Frontal cortex (tissue), 4 donors: ENCODE results near the gene LBH. TPM values are rescaled to one million over a fixed set of nuclear protein-coding genes. Genes with fewer than 3 reads are reported as not detected.

Experiments used
- DNase-seq, 2 donors: peaks; one replicate each; pipeline ENCODE4 v3.0.0; 2012; ENCODE audit warnings: low spot score in 2 of 2
- FAIRE-seq: peaks from 2 replicates; lab custom pipeline; 2012; peaks lifted over from hg19 to GRCh38; lab: Jason Lieb, UNC
- small RNA-seq: library from RNA; depleted of rRNA; stranded (forward); fragments of <200 nt; gene quantifications from one replicate; pipeline ENCODE3, GENCODE V24; 2014
- total RNA-seq: library from RNA; depleted of rRNA; stranded (reverse); fragments of >200 nt; gene quantifications from one replicate; pipeline ENCODE4 v1.2.3, GENCODE V29; 2014
- donor health status: control.
- donor health status: control.
- donor health status: control.

Gene LBH
- total RNA-seq, 1 donor from 2014 or later, result 68.9 TPM

- FAIRE-seq (no peak), DNase-seq (no peak)
These were observed 62.1 kb downstream of the LBH start for GRCh38 chr2:30293303-30293921.

DNA sequence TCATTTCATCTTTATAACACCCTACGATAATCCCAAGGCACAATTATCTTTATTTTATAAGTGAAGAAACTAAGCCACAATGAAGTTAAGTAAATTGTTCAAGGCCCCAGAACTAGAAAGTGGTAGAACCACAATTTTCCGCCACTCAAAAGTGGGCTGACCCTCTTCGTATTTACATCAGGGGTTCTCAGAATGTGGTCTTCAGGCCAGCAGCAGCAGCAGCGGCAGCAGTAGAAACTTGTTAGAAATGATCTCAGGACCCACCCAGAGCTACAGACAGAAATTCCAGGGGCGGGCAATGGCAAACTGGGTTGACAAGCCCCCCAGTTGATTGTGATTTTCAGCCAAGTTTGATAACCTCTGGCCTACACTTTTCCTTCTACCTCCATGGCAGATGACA lies 62.8 kb downstream of the LBH start:
- no peak for DNase-seq
- FAIRE-seq, result no peak

- FAIRE-seq (no peak), DNase-seq (no peak)
These were observed 65.2 kb downstream of the LBH start for GRCh38 chr2:30296496-30296895.

DNA sequence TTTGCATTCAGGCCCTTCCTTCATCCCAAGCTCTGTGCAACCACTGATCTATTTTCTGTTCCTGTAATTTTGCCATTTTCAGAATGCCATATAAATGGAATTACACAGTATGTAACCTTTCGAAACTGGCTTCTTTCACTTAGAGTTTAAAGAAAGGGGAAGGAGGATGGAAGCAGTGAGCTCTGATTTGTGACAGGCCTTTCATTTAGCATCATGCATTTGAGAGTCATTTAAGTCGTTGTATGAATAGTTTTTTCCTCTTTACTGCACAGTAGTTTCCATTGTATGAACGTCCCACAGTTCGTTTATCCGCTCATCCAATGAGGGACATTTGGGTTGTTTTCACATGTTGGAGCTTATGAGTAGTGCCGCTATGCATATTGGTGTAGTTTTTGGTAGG lies 67.0 kb downstream of the LBH start:
- no peak for FAIRE-seq
- no peak for DNase-seq

DNA sequence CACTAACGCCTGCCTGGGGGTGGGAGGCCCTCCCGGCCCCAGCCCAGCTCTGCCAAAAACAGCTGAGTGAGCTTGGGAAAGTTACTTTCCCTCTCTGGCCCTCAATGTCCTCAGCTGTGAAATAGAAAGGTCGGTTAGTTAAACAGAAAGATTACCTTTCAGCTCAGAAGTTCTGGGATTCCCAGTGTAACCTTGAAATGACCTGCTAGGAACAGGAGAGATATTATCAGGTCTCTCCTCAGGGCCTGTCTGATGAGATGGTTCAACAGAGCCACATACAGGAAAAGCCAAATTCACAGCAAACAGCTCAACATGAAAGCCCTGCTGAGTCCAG lies 68.8 kb downstream of the LBH start:
- FAIRE-seq (no peak), DNase-seq (no peak)

GRCh38 chr2:30300456-30301221 lies 69.3 kb downstream of the LBH start:
- FAIRE-seq (no peak), DNase-seq (no peak)

DNA sequence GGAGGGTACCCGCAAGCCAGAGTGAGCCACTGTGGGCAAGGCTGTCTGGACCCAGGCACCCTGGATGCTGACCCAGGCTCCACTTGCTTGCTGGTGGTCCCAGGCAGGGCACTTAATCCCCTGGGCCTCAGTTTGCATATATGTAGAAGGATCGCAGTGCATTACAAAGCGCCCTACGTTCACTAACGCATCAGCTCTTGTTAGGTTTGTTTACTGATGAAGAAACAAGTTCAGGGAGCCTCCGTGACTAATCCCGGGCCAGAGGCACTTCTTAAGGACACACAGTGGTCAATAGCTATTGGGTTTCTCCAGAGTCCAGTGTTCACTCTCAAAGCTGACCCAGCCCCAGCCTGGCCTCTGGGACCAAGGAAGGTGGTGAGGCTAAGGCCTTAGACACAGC lies 70.2 kb downstream of the LBH start:
- FAIRE-seq, result no peak

GRCh38 chr2:30302566-30302965 lies 71.2 kb downstream of the LBH start:
- FAIRE-seq, result no peak

More for the DNA sequence above, 70.2 kb downstream of the LBH start:
- no peak for DNase-seq

DNA sequence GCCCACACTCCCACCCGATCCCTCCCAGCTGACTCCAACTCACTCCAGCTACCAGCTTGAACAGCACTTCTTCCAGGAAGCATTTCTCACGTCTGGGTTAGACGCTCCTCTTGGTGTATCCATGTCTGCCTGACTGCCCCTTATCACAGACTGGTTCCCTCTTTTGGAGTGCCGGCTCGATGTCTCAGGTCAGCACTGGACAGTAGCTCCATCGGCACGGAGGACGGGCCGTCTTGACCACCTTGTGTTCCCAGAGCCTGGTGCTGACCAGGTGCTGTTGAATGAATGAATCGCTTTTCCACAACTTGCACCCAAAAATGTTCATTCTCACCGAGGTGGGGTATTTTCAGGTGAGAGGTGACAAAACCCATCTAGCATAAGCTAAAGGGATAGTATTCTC lies 71.8 kb downstream of the LBH start:
- DNase-seq (no peak), FAIRE-seq (no peak)

More at GRCh38 chr2:30302566-30302965, 71.2 kb downstream of the LBH start:
- DNase-seq, result no peak

DNA sequence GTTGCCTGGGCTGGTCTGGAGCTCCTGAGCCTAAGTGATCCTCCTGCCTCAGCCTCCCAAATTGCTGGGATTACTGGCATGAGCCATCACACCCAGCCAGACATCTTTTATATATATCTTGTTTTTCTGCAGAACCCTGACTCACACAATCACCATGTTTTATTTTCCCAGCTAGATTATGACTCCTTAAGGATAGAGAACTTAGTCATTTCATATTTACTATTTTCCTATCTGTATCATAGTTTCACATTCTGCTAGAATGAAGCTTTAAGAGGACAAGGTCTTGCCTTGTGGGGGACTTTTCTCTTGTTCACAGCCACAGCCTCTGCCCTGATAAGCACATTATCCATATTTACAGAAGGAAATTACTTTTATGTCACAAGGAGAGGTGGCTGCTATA lies 73.9 kb downstream of the LBH start:
- DNase-seq (no peak), FAIRE-seq (no peak)

DNA sequence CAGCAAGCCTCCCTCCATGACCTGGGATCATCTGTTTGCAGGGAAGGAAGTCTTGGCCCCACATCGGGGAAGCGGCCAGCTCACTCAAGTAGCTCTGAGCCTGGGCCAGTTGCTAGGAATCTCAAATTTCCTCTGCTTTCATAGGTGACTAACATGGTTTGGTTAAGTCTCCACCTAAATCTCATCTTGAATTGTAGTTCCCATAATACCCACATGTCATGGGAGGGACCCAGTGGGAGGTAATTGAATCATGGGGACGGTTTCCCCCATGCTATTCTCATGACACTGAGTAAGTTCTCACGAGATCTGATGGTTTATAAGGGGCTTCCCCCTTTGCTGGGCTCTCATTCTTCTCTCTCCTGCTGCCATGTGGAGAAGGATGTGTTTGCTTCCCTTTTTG lies 75.2 kb downstream of the LBH start:
- FAIRE-seq (no peak), DNase-seq (no peak)

GRCh38 chr2:30308280-30308679 lies 76.9 kb downstream of the LBH start:
- no peak for FAIRE-seq
- no peak for DNase-seq

Small RNA genes within 50 kb of the gene (small RNA-seq; reads per million reads assigned to genes)
- not detected for gene SNORA10B

Other genes with a start within 250 kb of the LBH start
- gene YPEL5, start 84.5 kb upstream of the LBH start, total RNA-seq, result 133 TPM
- 23.6 TPM for gene LCLAT1, start 215.7 kb downstream of the LBH start, total RNA-seq